ENCODE results near the gene BCO1. TPM values are rescaled to one million over a fixed set of nuclear protein-coding genes. Genes with fewer than 3 reads are reported as not detected.

Gene BCO1
- total RNA-seq, 2 donors from 2014 or later: 0.18 to 2.2 TPM

- WGBS: 45% methylated on average over 11 of the region's 11 CpGs
Measured at GRCh38 chr16:81263470-81264220, 25.2 kb downstream of the BCO1 start.

GRCh38 chr16:81264386-81264785, 25.9 kb downstream of the BCO1 start:
- intact Hi-C loops (cut with DNase I): no loop called here
- no peak overlapping the region for H3K27ac ChIP-seq
- H3K4me3 ChIP-seq: no peak overlapping the region
- 92% methylated on average over 7 of the region's 7 CpGs for WGBS
- TF ChIP-seq CTCF (IDR thresholded peaks at IDR 0.05) (no peak), POLR2AphosphoS5 (IDR thresholded peaks at IDR 0.05) (no peak), POLR2A (IDR thresholded peaks at IDR 0.05) (no peak)
- no peaks in the 10 kb centered on the region for H3K9me3 ChIP-seq
- no peaks in the 10 kb centered on the region for H3K36me3 ChIP-seq
- DNase-seq (ENCODE audit: low spot score): no peak
- peaks cover 4% of the 10 kb centered on the region for H3K4me1 ChIP-seq (replicated peaks)
- H3K27me3 ChIP-seq (replicated peaks; ENCODE audit: insufficient read depth): no peaks in the 10 kb centered on the region

More at GRCh38 chr16:81263470-81264220, 25.2 kb downstream of the BCO1 start:
- Histone ChIP-seq H3K4me3 (no peak overlapping the region), H3K27ac (no peak overlapping the region), H3K9me3 (no peaks in the 10 kb centered on the region), H3K27me3 (replicated peaks; ENCODE audit: insufficient read depth) (no peaks in the 10 kb centered on the region), H3K4me1 (replicated peaks) (peaks cover 4% of the 10 kb centered on the region), H3K36me3 (no peaks in the 10 kb centered on the region)
- no peak for DNase-seq (ENCODE audit: low spot score)
- TF ChIP-seq POLR2A (IDR thresholded peaks at IDR 0.05) (no peak), POLR2AphosphoS5 (IDR thresholded peaks at IDR 0.05) (no peak), CTCF (IDR thresholded peaks at IDR 0.05) (peak in 1 of 4 experiments; percentile 37)
- intact Hi-C loops (cut with DNase I): no loop called here

- no peaks in the 10 kb centered on the region for H3K9me3 ChIP-seq
- H3K36me3 ChIP-seq: no peaks in the 10 kb centered on the region
- H3K27me3 ChIP-seq (replicated peaks; ENCODE audit: insufficient read depth): no peaks in the 10 kb centered on the region
Measured at GRCh38 chr16:81265052-81265451, 26.6 kb downstream of the BCO1 start.

GRCh38 chr16:81265658-81266451, 27.4 kb downstream of the BCO1 start:
- intact Hi-C loops (cut with DNase I): no loop called here
- no peak overlapping the region for H3K4me3 ChIP-seq
- peak; percentile 72 for DNase-seq (ENCODE audit: low spot score)
- H3K9me3 ChIP-seq: no peaks in the 10 kb centered on the region
- H3K27ac ChIP-seq: peak overlapping the region; percentile 26 to 51
- no peaks in the 10 kb centered on the region for H3K27me3 ChIP-seq (replicated peaks; ENCODE audit: insufficient read depth)
- peaks cover 4% of the 10 kb centered on the region for H3K4me1 ChIP-seq (replicated peaks)
- TF ChIP-seq POLR2AphosphoS5 (IDR thresholded peaks at IDR 0.05) (peak; percentile 69), POLR2A (IDR thresholded peaks at IDR 0.05) (no peak), CTCF (IDR thresholded peaks at IDR 0.05) (no peak)
- WGBS: 63% methylated on average over 5 of the region's 5 CpGs
- H3K36me3 ChIP-seq: no peaks in the 10 kb centered on the region

More at GRCh38 chr16:81265052-81265451, 26.6 kb downstream of the BCO1 start:
- TF ChIP-seq CTCF (IDR thresholded peaks at IDR 0.05): no peak
- TF ChIP-seq POLR2AphosphoS5 (IDR thresholded peaks at IDR 0.05): no peak
- no peak for TF ChIP-seq POLR2A (IDR thresholded peaks at IDR 0.05)
- H3K4me3 ChIP-seq: no peak overlapping the region
- intact Hi-C loops (cut with DNase I): no loop called here
- WGBS: 98% methylated on average over 2 of the region's 2 CpGs
- no peak for DNase-seq (ENCODE audit: low spot score)
- H3K27ac ChIP-seq: no peak overlapping the region
- H3K4me1 ChIP-seq (replicated peaks): peaks cover 4% of the 10 kb centered on the region

Data from prostate gland (tissue), 2 donors.